Measurements from ENCODE around the gene GDPD4.

Gene GDPD4

GRCh38 chr11:77262803-77263202 lies 38.7 kb downstream of the GDPD4 start:
- Histone ChIP-seq H3K27me3 (ENCODE audit: insufficient read depth, low read length) (no peaks in the 10 kb centered on the region), H3K4me3 (ENCODE audit: low read length) (no peak overlapping the region), H3K4me1 (ENCODE audit: insufficient read depth, low read length) (no peaks in the 10 kb centered on the region), H3K27ac (ENCODE audit: low read length) (no peak overlapping the region), H3K36me3 (ENCODE audit: insufficient read depth, low read depth, low read length) (no peaks in the 10 kb centered on the region), H3K9ac (ENCODE audit: low read depth, low read length) (no peak overlapping the region), H3K9me3 (ENCODE audit: insufficient read depth, low read depth, low read length) (peaks cover 3% of the 10 kb centered on the region; the same call in 1 of the 2 replicates)

DNA sequence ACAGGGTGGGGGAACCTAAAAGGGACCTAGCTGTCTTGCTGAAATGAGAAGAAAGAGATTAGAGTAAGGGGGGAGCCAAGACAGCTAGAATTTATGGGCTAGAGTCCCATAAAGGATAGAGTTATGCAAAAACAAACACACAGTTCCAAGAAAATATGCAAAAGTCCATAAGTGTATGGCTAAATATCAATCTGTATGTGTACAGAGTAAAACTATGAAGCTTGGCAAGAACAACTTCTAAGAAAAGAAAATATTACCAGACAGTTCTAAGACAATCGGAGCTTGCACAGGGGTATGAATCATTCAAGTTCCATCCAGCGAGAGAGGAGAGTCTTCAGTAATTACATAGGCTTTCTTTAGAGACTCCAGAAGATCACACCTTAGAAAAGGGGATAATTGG lies 41.8 kb downstream of the GDPD4 start:
- no peaks in the 10 kb centered on the region for H3K27me3 ChIP-seq (ENCODE audit: insufficient read depth, low read length)
- no peaks in the 10 kb centered on the region for H3K36me3 ChIP-seq (ENCODE audit: insufficient read depth, low read depth, low read length)
- H3K27ac ChIP-seq (ENCODE audit: low read length) = no peak overlapping the region
- no peaks in the 10 kb centered on the region for H3K4me1 ChIP-seq (ENCODE audit: insufficient read depth, low read length)
- H3K4me3 ChIP-seq (ENCODE audit: low read length) = no peak overlapping the region
- no peak overlapping the region for H3K9ac ChIP-seq (ENCODE audit: low read depth, low read length)
- peaks cover 3% of the 10 kb centered on the region; the same call in 1 of the 2 replicates for H3K9me3 ChIP-seq (ENCODE audit: insufficient read depth, low read depth, low read length)

DNA sequence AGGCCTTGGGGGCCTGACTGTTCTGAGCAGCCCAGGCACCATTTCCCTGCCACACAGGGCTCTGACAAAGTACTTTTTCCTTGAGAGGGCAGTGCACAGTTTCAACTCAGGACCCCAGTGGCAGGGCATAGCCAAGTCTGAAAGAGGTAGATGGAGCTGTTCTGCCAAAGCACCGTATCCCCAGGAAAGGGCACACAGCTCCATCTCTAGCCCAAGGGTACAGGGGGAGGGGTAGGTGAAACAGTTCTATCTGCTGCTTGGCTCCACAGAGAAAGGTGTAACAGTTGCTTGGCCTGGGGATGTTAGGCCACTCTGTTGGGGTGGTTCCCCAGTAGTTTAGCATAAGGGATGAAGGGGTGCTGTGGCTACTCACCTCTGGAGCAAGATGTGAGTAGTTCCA lies 47.8 kb downstream of the GDPD4 start:
- H3K9me3 ChIP-seq (ENCODE audit: insufficient read depth, low read depth, low read length) = no peaks in the 10 kb centered on the region
- H3K4me1 ChIP-seq (ENCODE audit: insufficient read depth, low read length) = no peaks in the 10 kb centered on the region
- H3K9ac ChIP-seq (ENCODE audit: low read depth, low read length) = no peak overlapping the region
- H3K27ac ChIP-seq (ENCODE audit: low read length) = no peak overlapping the region
- H3K36me3 ChIP-seq (ENCODE audit: insufficient read depth, low read depth, low read length) = no peaks in the 10 kb centered on the region
- no peaks in the 10 kb centered on the region for H3K27me3 ChIP-seq (ENCODE audit: insufficient read depth, low read length)
- H3K4me3 ChIP-seq (ENCODE audit: low read length) = no peak overlapping the region

GRCh38 chr11:77252555-77253270 lies 48.8 kb downstream of the GDPD4 start:
- Histone ChIP-seq H3K27ac (ENCODE audit: low read length) (no peak overlapping the region), H3K9me3 (ENCODE audit: insufficient read depth, low read depth, low read length) (no peaks in the 10 kb centered on the region), H3K27me3 (ENCODE audit: insufficient read depth, low read length) (no peaks in the 10 kb centered on the region), H3K36me3 (ENCODE audit: insufficient read depth, low read depth, low read length) (no peaks in the 10 kb centered on the region), H3K9ac (ENCODE audit: low read depth, low read length) (no peak overlapping the region), H3K4me1 (ENCODE audit: insufficient read depth, low read length) (no peaks in the 10 kb centered on the region), H3K4me3 (ENCODE audit: low read length) (no peak overlapping the region)

- no peaks in the 10 kb centered on the region for H3K9me3 ChIP-seq (ENCODE audit: insufficient read depth, low read depth, low read length)
- H3K9ac ChIP-seq (ENCODE audit: low read depth, low read length) = no peak overlapping the region
- no peak overlapping the region for H3K27ac ChIP-seq (ENCODE audit: low read length)
- no peaks in the 10 kb centered on the region for H3K27me3 ChIP-seq (ENCODE audit: insufficient read depth, low read length)
- no peak overlapping the region for H3K4me3 ChIP-seq (ENCODE audit: low read length)
- no peaks in the 10 kb centered on the region for H3K4me1 ChIP-seq (ENCODE audit: insufficient read depth, low read length)
- H3K36me3 ChIP-seq (ENCODE audit: insufficient read depth, low read depth, low read length) = no peaks in the 10 kb centered on the region
Measured at GRCh38 chr11:77250881-77251640, 50.4 kb downstream of the GDPD4 start.

GRCh38 chr11:77249427-77249826 lies 52.1 kb downstream of the GDPD4 start:
- Histone ChIP-seq H3K27me3 (ENCODE audit: insufficient read depth, low read length) (no peaks in the 10 kb centered on the region), H3K9me3 (ENCODE audit: insufficient read depth, low read depth, low read length) (no peaks in the 10 kb centered on the region), H3K27ac (ENCODE audit: low read length) (no peak overlapping the region), H3K36me3 (ENCODE audit: insufficient read depth, low read depth, low read length) (no peaks in the 10 kb centered on the region), H3K4me3 (ENCODE audit: low read length) (no peak overlapping the region), H3K9ac (ENCODE audit: low read depth, low read length) (no peak overlapping the region), H3K4me1 (ENCODE audit: insufficient read depth, low read length) (no peaks in the 10 kb centered on the region)

GRCh38 chr11:77244277-77245027 lies 57.0 kb downstream of the GDPD4 start:
- Histone ChIP-seq H3K27ac (ENCODE audit: low read length) (no peak overlapping the region), H3K4me1 (ENCODE audit: insufficient read depth, low read length) (no peaks in the 10 kb centered on the region), H3K27me3 (ENCODE audit: insufficient read depth, low read length) (no peaks in the 10 kb centered on the region), H3K9me3 (ENCODE audit: insufficient read depth, low read depth, low read length) (no peaks in the 10 kb centered on the region), H3K9ac (ENCODE audit: low read depth, low read length) (no peak overlapping the region), H3K36me3 (ENCODE audit: insufficient read depth, low read depth, low read length) (no peaks in the 10 kb centered on the region), H3K4me3 (ENCODE audit: low read length) (no peak overlapping the region)

- Histone ChIP-seq H3K9me3 (ENCODE audit: insufficient read depth, low read depth, low read length) (no peaks in the 10 kb centered on the region), H3K27ac (ENCODE audit: low read length) (no peak overlapping the region), H3K27me3 (ENCODE audit: insufficient read depth, low read length) (no peaks in the 10 kb centered on the region), H3K36me3 (ENCODE audit: insufficient read depth, low read depth, low read length) (no peaks in the 10 kb centered on the region), H3K9ac (ENCODE audit: low read depth, low read length) (no peak overlapping the region), H3K4me3 (ENCODE audit: low read length) (no peak overlapping the region), H3K4me1 (ENCODE audit: insufficient read depth, low read length) (no peaks in the 10 kb centered on the region)
Measured at GRCh38 chr11:77236901-77237300, 64.6 kb downstream of the GDPD4 start.

- Histone ChIP-seq H3K36me3 (ENCODE audit: insufficient read depth, low read depth, low read length) (no peaks in the 10 kb centered on the region), H3K9me3 (ENCODE audit: insufficient read depth, low read depth, low read length) (no peaks in the 10 kb centered on the region), H3K4me3 (ENCODE audit: low read length) (no peak overlapping the region), H3K9ac (ENCODE audit: low read depth, low read length) (no peak overlapping the region), H3K4me1 (ENCODE audit: insufficient read depth, low read length) (no peaks in the 10 kb centered on the region), H3K27me3 (ENCODE audit: insufficient read depth, low read length) (no peaks in the 10 kb centered on the region), H3K27ac (ENCODE audit: low read length) (no peak overlapping the region)
Measured at GRCh38 chr11:77233011-77233410, 68.5 kb downstream of the GDPD4 start.

DNA sequence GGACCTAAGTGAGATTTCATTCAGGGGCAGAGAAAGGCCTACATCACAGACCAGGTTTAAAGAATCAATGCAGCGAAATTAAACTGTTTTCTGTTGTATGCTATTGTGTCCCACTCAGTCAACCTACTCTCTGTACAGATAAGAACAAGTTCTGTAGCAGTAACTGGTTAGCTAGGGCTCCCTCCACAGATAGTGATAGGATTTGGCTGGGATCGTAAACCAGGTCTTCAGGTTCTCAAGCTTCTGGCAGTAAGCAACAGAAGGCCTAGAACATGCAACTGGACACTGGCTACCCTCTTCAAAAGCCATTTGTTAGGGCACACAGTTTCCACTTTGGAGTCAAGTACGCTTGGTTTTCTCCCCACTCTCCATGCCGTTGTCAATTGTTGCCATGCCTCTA lies 69.2 kb downstream of the GDPD4 start:
- Histone ChIP-seq H3K4me1 (ENCODE audit: insufficient read depth, low read length) (no peaks in the 10 kb centered on the region), H3K36me3 (ENCODE audit: insufficient read depth, low read depth, low read length) (no peaks in the 10 kb centered on the region), H3K27me3 (ENCODE audit: insufficient read depth, low read length) (no peaks in the 10 kb centered on the region), H3K27ac (ENCODE audit: low read length) (no peak overlapping the region), H3K9ac (ENCODE audit: low read depth, low read length) (no peak overlapping the region), H3K4me3 (ENCODE audit: low read length) (no peak overlapping the region), H3K9me3 (ENCODE audit: insufficient read depth, low read depth, low read length) (no peaks in the 10 kb centered on the region)

GRCh38 chr11:77231800-77232199 lies 69.7 kb downstream of the GDPD4 start:
- H3K27ac ChIP-seq (ENCODE audit: low read length) = no peak overlapping the region
- no peak overlapping the region for H3K4me3 ChIP-seq (ENCODE audit: low read length)

More at GRCh38 chr11:77231800-77232199, 69.7 kb downstream of the GDPD4 start:
- Histone ChIP-seq H3K27me3 (ENCODE audit: insufficient read depth, low read length) (no peaks in the 10 kb centered on the region), H3K9me3 (ENCODE audit: insufficient read depth, low read depth, low read length) (no peaks in the 10 kb centered on the region), H3K36me3 (ENCODE audit: insufficient read depth, low read depth, low read length) (no peaks in the 10 kb centered on the region), H3K9ac (ENCODE audit: low read depth, low read length) (no peak overlapping the region), H3K4me1 (ENCODE audit: insufficient read depth, low read length) (no peaks in the 10 kb centered on the region)

Data from iPS-20b (cell line).